SKM-1 treated with dmso at 0.1 percent for 144 hours (cell line): ENCODE data around the gene OTUB1.

Source experiments
- DNase-seq: peaks from one replicate; lab custom pipeline; 2025; ENCODE audit not compliant: unreplicated experiment; lab: John Stamatoyannopoulos, UW

Gene OTUB1

GRCh38 chr11:63974259-63975143 is 11.7 kb upstream of the OTUB1 start, which contains the start of gene COX8A:
COX8A (plus strand) TSS chr11:63974620; CDS start chr11:63974681, 61 bp downstream.
- peak; percentile 100 for DNase-seq

- DNase-seq, result no peak
Observed at GRCh38 chr11:63978551-63979239, 7.5 kb upstream of the OTUB1 start.

GRCh38 chr11:63979426-63979825 is 6.8 kb upstream of the OTUB1 start:
- no peak for DNase-seq

GRCh38 chr11:63985812-63986155 is 454 bp upstream of the OTUB1 start:
- DNase-seq, result peak; percentile 51

- DNase-seq, result no peak
Observed at GRCh38 chr11:63986932-63987513, 785 bp downstream of the OTUB1 start.

GRCh38 chr11:63991558-63991957 is 5.3 kb downstream of the OTUB1 start:
- no peak for DNase-seq

GRCh38 chr11:63993100-63993499 is 6.9 kb downstream of the OTUB1 start:
- DNase-seq, result no peak

- DNase-seq, result no peak
Observed at GRCh38 chr11:63993993-63994392, 7.8 kb downstream of the OTUB1 start.

GRCh38 chr11:63996512-63996911 is 10.3 kb downstream of the OTUB1 start:
- no peak for DNase-seq

- DNase-seq, result no peak
Observed at GRCh38 chr11:63997104-63997700, 11.0 kb downstream of the OTUB1 start.

- DNase-seq, result no peak
Observed at GRCh38 chr11:63997801-63998337, 11.6 kb downstream of the OTUB1 start.

GRCh38 chr11:63998558-63999348 is 12.5 kb downstream of the OTUB1 start:
- DNase-seq, result no peak

GRCh38 chr11:63999349-64000025 is 13.2 kb downstream of the OTUB1 start:
- DNase-seq, result no peak

GRCh38 chr11:64000026-64000739 is 13.9 kb downstream of the OTUB1 start:
- no peak for DNase-seq

- DNase-seq, result no peak
Observed at GRCh38 chr11:64000740-64001483, 14.7 kb downstream of the OTUB1 start.

GRCh38 chr11:64001484-64002420 is 15.5 kb downstream of the OTUB1 start:
- DNase-seq, result no peak

GRCh38 chr11:64003807-64004589 is 17.8 kb downstream of the OTUB1 start:
- no peak for DNase-seq
